HG03520 (cell line): ENCODE results near the gene ISYNA1.

Experiments
- ATAC-seq: cut with Tn5 transposase; IDR thresholded peaks from one replicate; pipeline ENCODE4 v1.9.1; 2021; ENCODE audit warnings: mild to moderate bottlenecking, moderate library complexity; ENCODE audit not compliant: unreplicated experiment

Gene ISYNA1

GRCh38 chr19:18468517-18468916, 30.6 kb upstream of the ISYNA1 start:
- no peak for ATAC-seq

GRCh38 chr19:18467978-18468377, 30.0 kb upstream of the ISYNA1 start:
- ATAC-seq: no peak

- ATAC-seq: no peak
Measured at GRCh38 chr19:18466354-18466753, 28.4 kb upstream of the ISYNA1 start.

GRCh38 chr19:18465964-18466339, 28.0 kb upstream of the ISYNA1 start:
- ATAC-seq: no peak

GRCh38 chr19:18465214-18465963, 27.5 kb upstream of the ISYNA1 start:
- no peak for ATAC-seq

- no peak for ATAC-seq
Measured at GRCh38 chr19:18464646-18465045, 26.7 kb upstream of the ISYNA1 start.

GRCh38 chr19:18461471-18461870, 23.5 kb upstream of the ISYNA1 start:
- no peak for ATAC-seq

- ATAC-seq: no peak
Measured at GRCh38 chr19:18460900-18461299, 23.0 kb upstream of the ISYNA1 start.

GRCh38 chr19:18457483-18458331, 19.8 kb upstream of the ISYNA1 start:
- ATAC-seq: no peak

GRCh38 chr19:18456974-18457373, 19.0 kb upstream of the ISYNA1 start:
- no peak for ATAC-seq

GRCh38 chr19:18456279-18456678, 18.3 kb upstream of the ISYNA1 start:
- no peak for ATAC-seq

GRCh38 chr19:18453269-18454024, 15.5 kb upstream of the ISYNA1 start:
- ATAC-seq: no peak

GRCh38 chr19:18452386-18452785, 14.5 kb upstream of the ISYNA1 start:
- ATAC-seq: no peak

- ATAC-seq: no peak
Measured at GRCh38 chr19:18450931-18451836, 13.3 kb upstream of the ISYNA1 start.

- ATAC-seq: no peak
Measured at GRCh38 chr19:18450021-18450930, 12.3 kb upstream of the ISYNA1 start.

- ATAC-seq: no peak
Measured at GRCh38 chr19:18449552-18449951, 11.6 kb upstream of the ISYNA1 start.

GRCh38 chr19:18446811-18447359, 9.0 kb upstream of the ISYNA1 start:
- ATAC-seq: no peak

GRCh38 chr19:18446145-18446810, 8.3 kb upstream of the ISYNA1 start:
- ATAC-seq: no peak
